LNCaP clone FGC (cell line): ENCODE results near the gene IRF2BP2.

ENCODE experiments used
- DNase-seq: peaks from one replicate; pipeline ENCODE4 v3.0.0-alpha.2; 2011; ENCODE audit warnings: low read depth
- H3K4me3 ChIP-seq: 2 replicates; pipeline ENCODE4 v1.5.1; 2011; ENCODE audit warnings: mild to moderate bottlenecking, low read depth, low read length, control low read depth
- TF ChIP-seq, protein P1 (sequence below): IDR thresholded peaks from 2 replicates; pipeline ENCODE4 v1.5.1; 2012; ENCODE audit warnings: mild to moderate bottlenecking; ENCODE audit not compliant: control insufficient read depth, insufficient read depth; ENCODE audit errors: extremely low read depth

Gene IRF2BP2

DNA sequence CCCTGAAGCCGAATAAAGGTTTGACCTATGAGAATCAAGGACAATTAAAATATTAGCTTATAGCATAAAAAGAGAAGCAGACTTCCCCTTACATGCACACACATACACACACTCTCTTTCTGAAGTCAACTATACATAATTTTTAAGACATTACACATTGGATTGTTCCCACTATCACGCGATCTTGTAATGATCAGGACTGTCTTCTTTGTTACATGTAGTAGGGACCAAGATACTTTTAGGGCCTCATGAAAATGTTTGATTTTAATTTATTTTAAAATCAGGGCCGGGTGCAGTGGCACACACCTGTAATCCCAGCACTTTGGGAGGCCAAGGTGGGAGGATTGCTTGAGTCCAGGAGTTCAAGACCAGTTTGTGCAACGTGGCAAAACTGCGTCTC is 16.4 kb upstream of the IRF2BP2 start:
- TF ChIP-seq, protein P1, sequence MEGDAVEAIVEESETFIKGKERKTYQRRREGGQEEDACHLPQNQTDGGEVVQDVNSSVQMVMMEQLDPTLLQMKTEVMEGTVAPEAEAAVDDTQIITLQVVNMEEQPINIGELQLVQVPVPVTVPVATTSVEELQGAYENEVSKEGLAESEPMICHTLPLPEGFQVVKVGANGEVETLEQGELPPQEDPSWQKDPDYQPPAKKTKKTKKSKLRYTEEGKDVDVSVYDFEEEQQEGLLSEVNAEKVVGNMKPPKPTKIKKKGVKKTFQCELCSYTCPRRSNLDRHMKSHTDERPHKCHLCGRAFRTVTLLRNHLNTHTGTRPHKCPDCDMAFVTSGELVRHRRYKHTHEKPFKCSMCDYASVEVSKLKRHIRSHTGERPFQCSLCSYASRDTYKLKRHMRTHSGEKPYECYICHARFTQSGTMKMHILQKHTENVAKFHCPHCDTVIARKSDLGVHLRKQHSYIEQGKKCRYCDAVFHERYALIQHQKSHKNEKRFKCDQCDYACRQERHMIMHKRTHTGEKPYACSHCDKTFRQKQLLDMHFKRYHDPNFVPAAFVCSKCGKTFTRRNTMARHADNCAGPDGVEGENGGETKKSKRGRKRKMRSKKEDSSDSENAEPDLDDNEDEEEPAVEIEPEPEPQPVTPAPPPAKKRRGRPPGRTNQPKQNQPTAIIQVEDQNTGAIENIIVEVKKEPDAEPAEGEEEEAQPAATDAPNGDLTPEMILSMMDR = no peak
- H3K4me3 ChIP-seq = no peak overlapping the region
- DNase-seq = no peak

GRCh38 chr1:234624724-234625117 is 14.7 kb upstream of the IRF2BP2 start:
- TF ChIP-seq, protein P1 = no peak
- no peak for DNase-seq
- H3K4me3 ChIP-seq = no peak overlapping the region

- no peak for DNase-seq
- H3K4me3 ChIP-seq = no peak overlapping the region
- TF ChIP-seq, protein P1 = no peak
Observed at GRCh38 chr1:234621657-234622335, 11.8 kb upstream of the IRF2BP2 start.

- H3K4me3 ChIP-seq = no peak overlapping the region
- no peak for DNase-seq
- TF ChIP-seq, protein P1 = no peak
Observed at GRCh38 chr1:234621127-234621468, 11.1 kb upstream of the IRF2BP2 start.

- TF ChIP-seq, protein P1 = no peak
- DNase-seq = no peak
- no peak overlapping the region for H3K4me3 ChIP-seq
Observed at GRCh38 chr1:234620272-234621126, 10.5 kb upstream of the IRF2BP2 start.

DNA sequence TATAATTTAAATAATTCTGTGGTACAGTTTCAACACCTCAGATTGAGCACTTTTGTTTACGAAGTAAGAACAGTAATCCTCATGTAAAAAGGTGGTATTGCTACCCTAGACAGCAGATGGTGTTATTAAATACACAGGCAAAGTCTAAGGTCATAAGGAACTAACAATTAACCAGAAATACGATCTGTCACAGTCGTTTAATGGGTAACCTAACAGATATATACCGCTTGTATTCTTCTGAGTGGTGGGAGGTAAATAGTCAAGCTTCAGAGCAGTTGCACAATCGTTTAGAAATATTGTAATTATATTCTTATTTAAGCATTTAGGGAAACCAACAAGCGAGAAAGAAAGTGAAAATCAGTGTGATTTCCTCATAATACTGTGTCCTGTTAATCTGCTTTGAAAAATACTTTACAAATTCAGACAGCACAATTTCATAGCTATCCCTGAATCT is 9.8 kb upstream of the IRF2BP2 start:
- no peak for DNase-seq
- H3K4me3 ChIP-seq = no peak overlapping the region
- TF ChIP-seq, protein P1 = no peak
